Neural progenitor cell (in vitro differentiated cells): Measurements from ENCODE around the gene HS6ST3. TPM values are rescaled to one million over a fixed set of nuclear protein-coding genes. Genes with fewer than 3 reads are reported as not detected.

Experiments used
- DNase-seq: peaks from one replicate; pipeline ENCODE4 v3.0.0-alpha.2; 2016; ENCODE audit warnings: low spot score
- H2AFZ ChIP-seq: fragments of 200-600 bp; sonication (generic); replicated peaks from 2 replicates; pipeline ENCODE4 v1.6.1; 2016; ENCODE audit warnings: antibody characterized with exemption
- H3F3A ChIP-seq: fragments of 200-600 bp; sonication (generic); 2 replicates; pipeline ENCODE4 v1.6.1; 2016; ENCODE audit warnings: antibody characterized with exemption, low read depth
- H3K27ac ChIP-seq: fragments of 200-600 bp; sonication (generic); 2 replicates; pipeline ENCODE4 v1.5.1; 2016; ENCODE audit warnings: mild to moderate bottlenecking
- H3K27me3 ChIP-seq: fragments of 200-600 bp; sonication (generic); 2 replicates; pipeline ENCODE4 v1.6.1; 2016; ENCODE audit warnings: mild to moderate bottlenecking, moderate library complexity
- H3K36me3 ChIP-seq: fragments of 200-600 bp; sonication (generic); 2 replicates; pipeline ENCODE4 v1.5.1; 2016
- H3K4me1 ChIP-seq: fragments of 200-600 bp; sonication (generic); 2 replicates; pipeline ENCODE4 v1.6.1; 2016; ENCODE audit warnings: mixed run types
- H3K4me2 ChIP-seq: fragments of 200-600 bp; sonication (generic); 2 replicates; pipeline ENCODE4 v1.6.1; 2016
- H3K4me3 ChIP-seq: fragments of 200-600 bp; sonication (generic); 2 replicates; pipeline ENCODE4 v1.5.1; 2016
- H3K79me2 ChIP-seq: fragments of 200-600 bp; sonication (generic); 2 replicates; pipeline ENCODE4 v1.6.1; 2016; ENCODE audit warnings: low read depth
- H3K9ac ChIP-seq: fragments of 200-600 bp; sonication (generic); 2 replicates; pipeline ENCODE4 v1.6.1; 2016
- H3K9me3 ChIP-seq: fragments of 200-600 bp; sonication (generic); 2 replicates; pipeline ENCODE4 v1.5.1; 2016; ENCODE audit warnings: low read depth
- H4K20me1 ChIP-seq: fragments of 200-600 bp; sonication (generic); 2 replicates; pipeline ENCODE4 v1.6.1; 2016; ENCODE audit warnings: low read depth
- H3K27ac Mint-ChIP-seq: 3 replicates; pipeline ENCODE4 v1.8.0; 2021; ENCODE audit warnings: mixed read lengths
- H3K27me3 Mint-ChIP-seq: 2 replicates; pipeline ENCODE4 v1.8.0; 2022; ENCODE audit warnings: low read depth, mild to moderate bottlenecking, inconsistent platforms, moderate library complexity, mixed read lengths; ENCODE audit not compliant: insufficient read depth
- H3K36me3 Mint-ChIP-seq: 3 replicates; pipeline ENCODE4 v1.8.0; 2021; ENCODE audit warnings: mixed read lengths
- H3K4me1 Mint-ChIP-seq: 3 replicates; pipeline ENCODE4 v1.8.0; 2021; ENCODE audit warnings: mixed read lengths
- H3K4me3 Mint-ChIP-seq: 3 replicates; pipeline ENCODE4 v1.8.0; 2021; ENCODE audit warnings: mild to moderate bottlenecking, moderate library complexity, mixed read lengths
- H3K9me3 Mint-ChIP-seq: 3 replicates; pipeline ENCODE4 v1.8.0; 2020; ENCODE audit warnings: mixed read lengths
- CTCF ChIP-seq: fragments of 200-600 bp; sonication (generic); IDR thresholded peaks from 2 replicates; pipeline ENCODE4 v1.5.1; 2017; ENCODE audit warnings: antibody characterized with exemption, mild to moderate bottlenecking
- EZH2 ChIP-seq: fragments of 200-600 bp; sonication (generic); IDR thresholded peaks from 2 replicates; pipeline ENCODE4 v1.6.1; 2017; ENCODE audit warnings: antibody characterized with exemption, mild to moderate bottlenecking, moderate library complexity
- EZH2phosphoT487 ChIP-seq: fragments of 200-600 bp; sonication (generic); IDR thresholded peaks from 2 replicates; pipeline ENCODE4 v1.6.1; 2017; ENCODE audit warnings: antibody characterized with exemption
- total RNA-seq: library from RNA; depleted of rRNA; stranded (reverse); fragments of >200 nt; gene quantifications from 2 replicates; pipeline ENCODE4 v1.2.3, GENCODE V29; 2015; ENCODE audit warnings: low replicate concordance

HS6ST3 gene
- total RNA-seq, 1 donor from 2014 or later, result 0.39 TPM

GRCh38 chr13:96544957-96545356, 455.1 kb downstream of the HS6ST3 start:
- Mint-ChIP-seq H3K9me3 (no peaks in the 10 kb centered on the region), H3K27ac (no peak overlapping the region), H3K4me1 (no peaks in the 10 kb centered on the region), H3K36me3 (no peaks in the 10 kb centered on the region), H3K27me3 (peaks cover 6% of the 10 kb centered on the region), H3K4me3 (no peak overlapping the region)
- H3F3A ChIP-seq, result no peaks in the 10 kb centered on the region
- TF ChIP-seq EZH2, result no peak
- H3K9ac ChIP-seq, result no peak overlapping the region
- H3K27ac ChIP-seq, result no peak overlapping the region
- no peak overlapping the region for H3K4me3 ChIP-seq
- no peaks in the 10 kb centered on the region for H3K36me3 ChIP-seq
- no peak for DNase-seq
- H3K79me2 ChIP-seq, result no peaks in the 10 kb centered on the region
- H3K27me3 ChIP-seq, result no peaks in the 10 kb centered on the region
- H4K20me1 ChIP-seq, result no peaks in the 10 kb centered on the region
- H2AFZ ChIP-seq, result no peak overlapping the region
- H3K9me3 ChIP-seq, result no peaks in the 10 kb centered on the region
- H3K4me2 ChIP-seq, result no peak overlapping the region
- no peaks in the 10 kb centered on the region for H3K4me1 ChIP-seq

GRCh38 chr13:96546463-96546862, 456.6 kb downstream of the HS6ST3 start:
- H3K79me2 ChIP-seq, result no peaks in the 10 kb centered on the region
- no peak overlapping the region for H3K27ac ChIP-seq
- no peaks in the 10 kb centered on the region for H3K4me1 Mint-ChIP-seq
- no peak overlapping the region for H3K4me3 ChIP-seq
- H3K9me3 ChIP-seq, result no peaks in the 10 kb centered on the region
- H3K4me2 ChIP-seq, result no peak overlapping the region
- H3F3A ChIP-seq, result no peaks in the 10 kb centered on the region
- H3K4me1 ChIP-seq, result no peaks in the 10 kb centered on the region
- no peak overlapping the region for H3K27ac Mint-ChIP-seq
- no peaks in the 10 kb centered on the region for H3K36me3 Mint-ChIP-seq
- H4K20me1 ChIP-seq, result no peaks in the 10 kb centered on the region
- H2AFZ ChIP-seq, result no peak overlapping the region
- H3K27me3 ChIP-seq, result no peaks in the 10 kb centered on the region
- no peak overlapping the region for H3K9ac ChIP-seq
- TF ChIP-seq EZH2phosphoT487 (no peak), CTCF (no peak), EZH2 (no peak)
- no peaks in the 10 kb centered on the region for H3K9me3 Mint-ChIP-seq
- no peak overlapping the region for H3K4me3 Mint-ChIP-seq
- peaks cover 6% of the 10 kb centered on the region for H3K27me3 Mint-ChIP-seq
- H3K36me3 ChIP-seq, result no peaks in the 10 kb centered on the region
- no peak for DNase-seq

GRCh38 chr13:96551546-96551945, 461.6 kb downstream of the HS6ST3 start:
- no peak overlapping the region for H3K27ac Mint-ChIP-seq
- Histone ChIP-seq H3K27me3 (no peaks in the 10 kb centered on the region), H3K36me3 (no peaks in the 10 kb centered on the region), H3F3A (no peaks in the 10 kb centered on the region), H3K79me2 (no peaks in the 10 kb centered on the region), H3K9me3 (no peaks in the 10 kb centered on the region), H3K4me2 (no peak overlapping the region), H3K9ac (no peak overlapping the region), H3K4me1 (no peaks in the 10 kb centered on the region), H2AFZ (no peak overlapping the region), H3K27ac (no peak overlapping the region), H3K4me3 (no peak overlapping the region), H4K20me1 (no peaks in the 10 kb centered on the region)
- no peak for DNase-seq
- peaks cover 4% of the 10 kb centered on the region for H3K27me3 Mint-ChIP-seq
- H3K4me3 Mint-ChIP-seq, result no peak overlapping the region
- H3K36me3 Mint-ChIP-seq, result no peaks in the 10 kb centered on the region
- H3K4me1 Mint-ChIP-seq, result no peaks in the 10 kb centered on the region
- no peaks in the 10 kb centered on the region for H3K9me3 Mint-ChIP-seq
- TF ChIP-seq CTCF (no peak), EZH2phosphoT487 (no peak), EZH2 (no peak)

GRCh38 chr13:96552559-96552958, 462.7 kb downstream of the HS6ST3 start:
- H3K79me2 ChIP-seq, result no peaks in the 10 kb centered on the region
- no peak overlapping the region for H3K27ac Mint-ChIP-seq

More at GRCh38 chr13:96552559-96552958, 462.7 kb downstream of the HS6ST3 start:
- no peak for DNase-seq
- Histone ChIP-seq H3K36me3 (no peaks in the 10 kb centered on the region), H3K4me3 (no peak overlapping the region), H3K9me3 (no peaks in the 10 kb centered on the region), H3K4me2 (no peak overlapping the region), H3K27me3 (no peaks in the 10 kb centered on the region), H3K9ac (no peak overlapping the region), H3K4me1 (no peaks in the 10 kb centered on the region), H3F3A (no peaks in the 10 kb centered on the region), H3K27ac (no peak overlapping the region), H4K20me1 (no peaks in the 10 kb centered on the region), H2AFZ (no peak overlapping the region)
- TF ChIP-seq EZH2, result no peak
- no peak for TF ChIP-seq EZH2phosphoT487
- TF ChIP-seq CTCF, result no peak
- no peaks in the 10 kb centered on the region for H3K9me3 Mint-ChIP-seq
- H3K4me1 Mint-ChIP-seq, result no peaks in the 10 kb centered on the region
- no peaks in the 10 kb centered on the region for H3K36me3 Mint-ChIP-seq
- H3K4me3 Mint-ChIP-seq, result no peak overlapping the region
- H3K27me3 Mint-ChIP-seq, result peaks cover 4% of the 10 kb centered on the region
